Rectal smooth muscle tissue (tissue), 1 donor: Measurements from ENCODE around the gene EEF1A2.

Source experiments
- H3K27ac ChIP-seq: one replicate; pipeline ENCODE4 v1.7.0; 2013; ENCODE audit warnings: low read depth, low read length, inconsistent platforms
- H3K27me3 ChIP-seq: one replicate; pipeline ENCODE4 v1.7.0; 2013; ENCODE audit warnings: low read length; ENCODE audit not compliant: control insufficient read depth, insufficient read depth
- H3K36me3 ChIP-seq: one replicate; pipeline ENCODE4 v1.7.0; 2013; ENCODE audit warnings: low read length; ENCODE audit not compliant: control insufficient read depth, insufficient read depth
- H3K4me1 ChIP-seq: one replicate; pipeline ENCODE4 v1.7.0; 2013; ENCODE audit warnings: low read length; ENCODE audit not compliant: control insufficient read depth, insufficient read depth
- H3K4me3 ChIP-seq: one replicate; pipeline ENCODE4 v1.7.0; 2013; ENCODE audit warnings: low read length
- H3K9ac ChIP-seq: one replicate; pipeline ENCODE4 v1.7.0; 2013; ENCODE audit warnings: low read length

The EEF1A2 gene

DNA sequence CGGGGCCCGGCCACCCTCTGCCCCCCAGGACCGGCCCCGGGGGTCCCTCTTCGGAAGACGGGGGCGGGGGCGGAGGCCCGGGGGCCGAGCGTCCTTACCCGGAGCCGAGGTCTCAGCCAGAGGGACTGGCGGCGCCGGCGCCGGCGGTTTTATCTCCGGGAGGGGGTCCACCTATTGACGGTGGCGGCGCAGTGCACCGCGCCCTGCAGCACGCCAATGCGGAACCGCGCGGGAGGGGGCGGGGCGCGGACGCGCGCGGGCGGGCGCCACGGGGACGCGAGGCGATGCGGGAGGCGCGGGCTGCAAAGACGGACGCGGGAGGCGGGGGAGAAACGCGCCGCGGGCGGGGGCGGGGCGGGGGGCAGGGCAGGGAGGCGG, at the start of gene EEF1A2:
TSS of gene EEF1A2 (minus strand) at position 124 of the 378 bp plus-strand sequence. CDS start 1,320 bp downstream, outside the sequence.
- Histone ChIP-seq H3K27ac (no peak within 1 kb of the TSS), H3K4me1 (no peaks in the 10 kb centered on the region), H3K36me3 (no peaks in the 10 kb centered on the region), H3K27me3 (peaks cover 25% of the 10 kb centered on the region), H3K9ac (no peak within 1 kb of the TSS), H3K4me3 (peak within 1 kb of the TSS; percentile 40)

GRCh38 chr20:63548542-63548941, 49.7 kb upstream of the EEF1A2 start:
- H3K4me1 ChIP-seq: no peaks in the 10 kb centered on the region
- H3K27me3 ChIP-seq: peaks cover 5% of the 10 kb centered on the region
- no peak overlapping the region for H3K4me3 ChIP-seq
- no peaks in the 10 kb centered on the region for H3K36me3 ChIP-seq
- no peak overlapping the region for H3K27ac ChIP-seq
- no peak overlapping the region for H3K9ac ChIP-seq

- Histone ChIP-seq H3K4me1 (no peaks in the 10 kb centered on the region), H3K36me3 (no peaks in the 10 kb centered on the region), H3K27me3 (peaks cover 5% of the 10 kb centered on the region), H3K27ac (no peak within 1 kb of the TSS), H3K9ac (no peak within 1 kb of the TSS), H3K4me3 (no peak within 1 kb of the TSS)
Observed at GRCh38 chr20:63547725-63548480, 49.0 kb upstream of the EEF1A2 start, which contains the start of gene SRMS. TSS of gene SRMS (minus strand) at chr20:63547749. CDS start at chr20:63547463, 286 bp downstream.

- Histone ChIP-seq H3K9ac (no peak overlapping the region), H3K27ac (no peak overlapping the region), H3K27me3 (peaks cover 5% of the 10 kb centered on the region)
Observed at GRCh38 chr20:63546956-63547724, 48.3 kb upstream of the EEF1A2 start.

GRCh38 chr20:63546256-63546955, 47.5 kb upstream of the EEF1A2 start:
- Histone ChIP-seq H3K27ac (no peak overlapping the region), H3K27me3 (peaks cover 5% of the 10 kb centered on the region), H3K36me3 (no peaks in the 10 kb centered on the region), H3K4me1 (no peaks in the 10 kb centered on the region), H3K9ac (no peak overlapping the region), H3K4me3 (no peak overlapping the region)

More at GRCh38 chr20:63546956-63547724, 48.3 kb upstream of the EEF1A2 start:
- Histone ChIP-seq H3K36me3 (no peaks in the 10 kb centered on the region), H3K4me1 (no peaks in the 10 kb centered on the region), H3K4me3 (no peak overlapping the region)

- peaks cover 4% of the 10 kb centered on the region for H3K27me3 ChIP-seq
- H3K4me3 ChIP-seq: no peak overlapping the region
- H3K36me3 ChIP-seq: no peaks in the 10 kb centered on the region
- H3K4me1 ChIP-seq: no peaks in the 10 kb centered on the region
- H3K27ac ChIP-seq: no peak overlapping the region
- no peak overlapping the region for H3K9ac ChIP-seq
Observed at GRCh38 chr20:63545814-63546213, 46.9 kb upstream of the EEF1A2 start.

DNA sequence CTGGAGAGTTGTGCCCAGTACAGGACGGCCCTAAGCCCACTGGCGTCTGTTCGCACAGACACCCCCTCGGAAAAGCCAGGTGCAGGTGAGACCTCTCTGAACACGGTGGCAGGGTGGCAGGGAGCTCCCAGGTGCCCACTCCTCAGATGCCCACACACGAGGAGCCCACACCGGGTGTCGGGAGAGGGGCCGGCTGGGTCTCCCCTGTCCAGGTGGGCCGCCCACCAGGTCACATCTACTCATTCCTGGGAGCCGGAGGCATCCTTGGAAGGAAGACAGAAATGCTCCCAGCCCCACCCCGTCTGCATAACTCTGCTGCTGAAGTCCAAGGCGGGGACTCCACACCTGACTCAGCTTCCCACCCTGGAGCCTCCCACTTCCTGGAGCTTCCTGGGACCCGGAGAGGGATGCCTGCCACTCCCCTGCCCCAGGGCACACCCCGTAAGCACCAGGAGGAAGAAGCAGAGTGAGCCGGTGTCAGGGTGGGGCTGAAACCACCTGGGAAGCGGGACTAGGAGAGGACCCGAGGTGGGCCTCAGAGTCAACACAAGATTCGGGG, 46.2 kb upstream of the EEF1A2 start:
- no peak overlapping the region for H3K4me3 ChIP-seq
- H3K36me3 ChIP-seq: no peaks in the 10 kb centered on the region
- no peak overlapping the region for H3K9ac ChIP-seq
- no peak overlapping the region for H3K27ac ChIP-seq
- H3K4me1 ChIP-seq: no peaks in the 10 kb centered on the region
- H3K27me3 ChIP-seq: peaks cover 4% of the 10 kb centered on the region

- Histone ChIP-seq H3K36me3 (no peaks in the 10 kb centered on the region), H3K27me3 (peaks cover 4% of the 10 kb centered on the region), H3K9ac (no peak overlapping the region), H3K4me1 (no peaks in the 10 kb centered on the region), H3K4me3 (no peak overlapping the region), H3K27ac (no peak overlapping the region)
Observed at GRCh38 chr20:63544241-63544957, 45.5 kb upstream of the EEF1A2 start.

GRCh38 chr20:63543733-63544132, 44.9 kb upstream of the EEF1A2 start:
- no peak overlapping the region for H3K27ac ChIP-seq
- no peaks in the 10 kb centered on the region for H3K36me3 ChIP-seq
- no peak overlapping the region for H3K9ac ChIP-seq
- H3K4me3 ChIP-seq: no peak overlapping the region
- peaks cover 4% of the 10 kb centered on the region for H3K27me3 ChIP-seq
- no peaks in the 10 kb centered on the region for H3K4me1 ChIP-seq

- H3K27me3 ChIP-seq: no peaks in the 10 kb centered on the region
- no peak overlapping the region for H3K4me3 ChIP-seq
- H3K36me3 ChIP-seq: no peaks in the 10 kb centered on the region
- H3K27ac ChIP-seq: no peak overlapping the region
- H3K9ac ChIP-seq: no peak overlapping the region
- no peaks in the 10 kb centered on the region for H3K4me1 ChIP-seq
Observed at GRCh38 chr20:63543131-63543530, 44.2 kb upstream of the EEF1A2 start.

- Histone ChIP-seq H3K27ac (no peak overlapping the region), H3K9ac (no peak overlapping the region), H3K27me3 (no peaks in the 10 kb centered on the region), H3K4me1 (no peaks in the 10 kb centered on the region), H3K36me3 (no peaks in the 10 kb centered on the region), H3K4me3 (no peak overlapping the region)
Observed at GRCh38 chr20:63542696-63543095, 43.8 kb upstream of the EEF1A2 start.
